GM12878 (cell line): ENCODE results near the gene CEACAM1. TPM values are rescaled to one million over a fixed set of nuclear protein-coding genes. Genes with fewer than 3 reads are reported as not detected.

Source experiments
- ATAC-seq: fragments of 200-7000 bp; cut with Tn5 transposase; 3 replicates; pipeline ENCODE4 v1.9.1; 2020; ENCODE audit warnings: mild to moderate bottlenecking, moderate library complexity
- BruUV-seq: library from RNA; stranded (reverse); fragments of 400-500 nt; replicated peaks from 2 replicates; lab custom pipeline; 2021; lab: Mats Ljungman, UMichigan
- CTCF ChIA-PET: fragments of 300-600 bp; sonication (Branson Sonifier 250); formaldehyde crosslinking; extraction: SDS; loops from one replicate; lab custom pipeline; 2021; ENCODE audit warnings: inconsistent platforms; lab: Yijun Ruan, JAX
- POLR2A ChIA-PET: fragments of 350-600 bp; formaldehyde crosslinking; extraction: SDS; loops from one replicate; lab custom pipeline; 2021; ENCODE audit warnings: inconsistent platforms; lab: Charles Lee
- RAD21 ChIA-PET: fragments of 300-600 bp; sonication (Branson Sonifier 250); formaldehyde crosslinking; loops from one replicate; lab custom pipeline; 2023; ENCODE audit warnings: antibody characterized with exemption; ENCODE audit not compliant: unreplicated experiment; lab: Charles Lee
- SMC1A ChIA-PET: fragments of 300-600 bp; sonication (Branson Sonifier 250); formaldehyde crosslinking; loops from one replicate; lab custom pipeline; 2023; ENCODE audit not compliant: unreplicated experiment, uncharacterized antibody; lab: Charles Lee
- DNase-seq: peaks from one replicate; pipeline ENCODE4 v3.0.0-alpha.2; 2011; ENCODE audit warnings: low read depth, low spot score
- FAIRE-seq: peaks from 3 replicates; lab custom pipeline; 2011; peaks lifted over from hg19 to GRCh38; lab: Jason Lieb, UNC
- H2AFZ ChIP-seq: 2 replicates; pipeline ENCODE4 v1.6.0; 2011; ENCODE audit warnings: low read depth, low read length, control low read depth; ENCODE audit not compliant: control insufficient read depth
- H3K27ac ChIP-seq: 2 replicates; pipeline ENCODE4 v1.5.1; 2011; ENCODE audit warnings: control low read depth; ENCODE audit not compliant: control insufficient read depth, insufficient read depth
- H3K27me3 ChIP-seq, 2 experiments: replicated peaks in 1 of 2; 2 replicates each; pipeline versions ENCODE4 v1.6.0 to v1.6.1; 2011; ENCODE audit warnings: low read length in 1 of 2; ENCODE audit not compliant: control insufficient read depth in 2 of 2, insufficient read depth in 2 of 2
- H3K36me3 ChIP-seq, 2 experiments: 2 replicates each; pipeline ENCODE4 v1.5.1; 2011; ENCODE audit warnings: low read length in 1 of 2; ENCODE audit not compliant: control insufficient read depth in 2 of 2, insufficient read depth in 2 of 2
- H3K4me1 ChIP-seq: 2 replicates; pipeline ENCODE4 v1.6.1; 2011; ENCODE audit warnings: mild to moderate bottlenecking, low read length, moderate library complexity, mixed read lengths; ENCODE audit not compliant: control insufficient read depth, insufficient read depth
- H3K4me2 ChIP-seq: 2 replicates; pipeline ENCODE4 v1.6.0; 2011; ENCODE audit warnings: control low read depth; ENCODE audit not compliant: control insufficient read depth, insufficient read depth
- H3K4me3 ChIP-seq: fragments of 200-600 bp; sonication (generic); 2 replicates; pipeline ENCODE4 v1.5.1; 2016
- H3K79me2 ChIP-seq: 2 replicates; pipeline ENCODE4 v1.6.0; 2011; ENCODE audit warnings: low read length; ENCODE audit not compliant: control insufficient read depth, insufficient read depth
- H3K9ac ChIP-seq: 2 replicates; pipeline ENCODE4 v1.8.0; 2011; ENCODE audit warnings: low read length, control low read depth, mixed read lengths; ENCODE audit not compliant: control insufficient read depth, insufficient read depth
- H3K9me3 ChIP-seq: replicated peaks from 3 replicates; pipeline ENCODE4 v1.5.1; 2011; ENCODE audit warnings: mild to moderate bottlenecking, low read length; ENCODE audit not compliant: control insufficient read depth, insufficient read depth
- H4K20me1 ChIP-seq: 2 replicates; pipeline ENCODE4 v1.6.0; 2011; ENCODE audit not compliant: control insufficient read depth, insufficient read depth
- CBX5 ChIP-seq: sonication (generic); IDR thresholded peaks from 2 replicates; pipeline ENCODE4 v1.6.1; 2016; ENCODE audit warnings: low read depth, moderate library complexity, mild to moderate bottlenecking, inconsistent platforms
- CHD1 ChIP-seq: IDR thresholded peaks from 2 replicates; pipeline ENCODE4 v1.6.1; 2012; ENCODE audit warnings: low read depth, low read length, improper control_type of control experiment
- MTA2 ChIP-seq: fragments of 450-650 bp; IDR thresholded peaks from 2 replicates; pipeline ENCODE4 v1.6.1; 2016; ENCODE audit warnings: low read depth, mild to moderate bottlenecking, moderate library complexity
- MYB ChIP-seq: fragments of 150-350 bp; IDR thresholded peaks from 2 replicates; pipeline ENCODE4 v1.6.1; 2014; ENCODE audit warnings: mild to moderate bottlenecking, low read depth, low read length, borderline replicate concordance
- NR2F1 ChIP-seq: fragments of 450-650 bp; conservative IDR thresholded peaks from 2 replicates; pipeline ENCODE4 v1.6.1; 2017; ENCODE audit warnings: mild to moderate bottlenecking
- POLR2AphosphoS5 ChIP-seq: IDR thresholded peaks from 2 replicates; pipeline ENCODE4 v1.6.1; 2011; ENCODE audit warnings: mild to moderate bottlenecking, low read length, inconsistent platforms
- SREBF1 ChIP-seq: IDR thresholded peaks from 2 replicates; pipeline ENCODE4 v1.6.1; 2012; ENCODE audit warnings: mild to moderate bottlenecking, low read length
- USF2 ChIP-seq: IDR thresholded peaks from 2 replicates; pipeline ENCODE4 v1.6.1; 2011; ENCODE audit warnings: low read depth, low read length, improper control_type of control experiment, borderline replicate concordance
- ZNF592 ChIP-seq: fragments of 450-650 bp; IDR thresholded peaks from 2 replicates; pipeline ENCODE4 v1.6.1; 2017; ENCODE audit warnings: mild to moderate bottlenecking, moderate library complexity
- WGBS: methylation state at CpG from one replicate; pipeline ENCODE4 v1.1.6; 2016; ENCODE audit warnings: low lambda C conversion rate; ENCODE audit not compliant: insufficient replicate concordance, insufficient coverage; ENCODE audit errors: missing lambda C conversion rate; 5-methylcytosine and 5-hydroxymethylcytosine counted together
- in situ Hi-C: fragments of 300-500 bp; cut with MboI; formaldehyde crosslinking; loops from 9 replicates; pipeline ENCODE4 v1.14.3; 2018; ENCODE audit warnings: mixed read lengths
- intact Hi-C: fragments of 100-400 bp; cut with micrococcal nuclease; formaldehyde crosslinking; loops from one replicate; pipeline ENCODE4 v1.14.2; 2022; ENCODE audit not compliant: unreplicated experiment
- polyA plus RNA-seq, 11 experiments: library from polyadenylated mRNA; depleted of rRNA in 4 of 11; unstranded in 6 of 11; stranded (reverse) in 5 of 11; fragments of >200 nt; fragmentation: Nextera tagmentation in 4 of 11; fragmentation: Illumina TruSeq in 1 of 11; extraction: Ambion mirVana in 4 of 11; extraction: Trizol in 1 of 11; gene quantifications; 1 replicate in 1 of 11; 2 replicates in 10 of 11; pipeline versions ENCODE4 v1.2.1 to v1.2.3, GENCODE V29; 2011 to 2016; ENCODE audit warnings: inconsistent platforms in 2 of 11, missing spikeins in 2 of 11, low read depth in 1 of 11
- total RNA-seq, 4 experiments: library from RNA; depleted of rRNA in 3 of 4; stranded (reverse); fragments of >200 nt in 3 of 4; fragmentation: Illumina TruSeq in 1 of 4; extraction: Trizol in 1 of 4; gene quantifications; 2 replicates each; pipeline versions ENCODE4 v1.2.1 to v1.2.3, GENCODE V29; 2013 to 2021

CEACAM1 gene
- total and polyA plus RNA-seq, 10 of the 15 experiments (the other 5 are each of a cell fraction or from before 2014, with no cell fraction given), result 3.9 to 24.0 (median 6.5) TPM

GRCh38 chr19:42516771-42517170 is 11.5 kb downstream of the CEACAM1 start:
- Histone ChIP-seq H3K9ac (no peak overlapping the region), H3K4me3 (no peak overlapping the region), H3K4me2 (no peak overlapping the region), H2AFZ (no peak overlapping the region), H3K27me3 (no peaks in the 10 kb centered on the region), H3K79me2 (no peaks in the 10 kb centered on the region), H3K9me3 (no peaks in the 10 kb centered on the region), H3K4me1 (peaks cover 33% of the 10 kb centered on the region), H3K36me3 (no peaks in the 10 kb centered on the region), H3K27ac (no peak overlapping the region), H4K20me1 (no peaks in the 10 kb centered on the region)
- POLR2A ChIA-PET, result interaction anchor here (0.6 to 2.5 kb wide), 5 partner anchors 9 to 50 kb away, joined by 3 to 15 read pairs (median 9); partner anchors contain the start of gene CEACAM1
- no TSS peak for BruUV-seq
- DNase-seq, result no peak
- CTCF ChIA-PET, result interaction anchor here (0.7 to 3.7 kb wide), 5 partner anchors 11 to 65 kb away, joined by 3 to 51 read pairs (median 4); partner anchors contain the start of gene CEACAM1
- WGBS, result 78% methylated on average over 2 of the region's 2 CpGs
- intact Hi-C loops (no loop called here), in situ Hi-C loops (no loop called here)
- TF ChIP-seq CBX5 (no peak), MYB (no peak), NR2F1 (no peak), POLR2AphosphoS5 (no peak), SREBF1 (no peak), USF2 (no peak), CHD1 (no peak), MTA2 (no peak), ZNF592 (no peak)
- ATAC-seq, result no peak
- SMC1A ChIA-PET, result interaction anchor here (1.1 to 6.5 kb wide), 9 partner anchors 10 to 78 kb away, joined by 3 to 53 read pairs (median 9); partner anchors contain the start of gene CEACAM1
- no peak for FAIRE-seq
- RAD21 ChIA-PET, result interaction anchor here (1.0 to 6.1 kb wide), 4 partner anchors 10 to 67 kb away, joined by 3 to 39 read pairs (median 12); partner anchors contain the start of gene CEACAM1
